ENCODE measurements around the gene PPP2R2B.
A peak's percentile ranks its signal among the peaks of the same experiment; 100 is the strongest.

PPP2R2B gene

DNA sequence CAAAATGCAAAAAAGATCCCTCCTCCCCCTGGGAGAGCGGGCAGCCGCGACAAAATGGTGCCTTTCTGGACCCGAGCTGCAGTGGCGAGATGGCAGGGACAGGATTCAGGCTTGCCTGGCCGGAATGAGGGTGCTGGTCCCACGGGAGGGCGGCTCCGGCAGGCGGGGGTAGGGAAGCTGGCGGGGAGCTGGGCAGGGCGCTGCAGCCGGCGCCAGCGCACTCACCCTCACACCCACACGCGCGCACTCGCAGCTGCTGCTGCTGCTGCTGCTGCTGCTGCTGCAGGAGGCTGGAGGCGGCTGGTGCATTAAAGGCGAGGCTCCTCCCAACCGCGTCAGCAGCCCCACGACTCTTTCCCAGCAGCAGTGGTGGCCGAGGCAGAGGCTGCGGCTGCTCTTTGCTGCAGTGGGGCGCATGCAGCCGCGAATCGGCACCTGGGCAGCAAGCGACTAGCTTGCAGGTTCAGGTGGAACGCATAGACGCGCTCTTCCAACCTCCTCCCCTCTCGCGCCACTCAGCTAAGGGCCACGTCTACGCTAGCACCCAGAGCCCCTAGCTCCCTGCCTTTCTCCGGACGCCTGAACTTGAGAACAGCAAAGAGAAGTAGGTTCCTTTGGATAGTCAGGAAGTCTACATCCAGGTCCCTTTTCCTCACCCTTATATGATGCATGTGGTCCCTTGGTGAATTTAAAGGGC is at the start of gene PPP2R2B:
TSS of gene PPP2R2B (minus strand) at position 282 of the 697 bp plus-strand sequence.
- peak; percentile 34 to 38 for DNase-seq

DNA sequence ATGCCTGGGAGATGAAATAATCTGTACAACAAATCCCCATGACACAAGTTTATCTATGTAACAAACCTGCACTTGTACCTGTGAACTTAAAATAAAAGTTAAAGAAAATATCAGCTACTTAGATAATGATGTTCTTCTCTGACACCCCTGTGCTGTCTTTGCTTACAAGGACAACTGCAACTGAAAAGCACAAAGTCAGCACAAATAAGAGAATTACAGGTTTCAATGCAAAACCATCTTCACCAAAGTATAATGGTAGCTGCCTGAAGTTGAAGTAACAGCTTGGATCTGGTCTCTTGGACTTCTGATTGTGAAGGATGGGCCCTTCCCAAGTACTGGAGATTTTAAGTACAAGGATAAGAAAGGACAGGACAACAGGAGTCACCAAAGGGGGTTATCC is 45.6 kb upstream of the PPP2R2B start:
- no peak for DNase-seq

DNA sequence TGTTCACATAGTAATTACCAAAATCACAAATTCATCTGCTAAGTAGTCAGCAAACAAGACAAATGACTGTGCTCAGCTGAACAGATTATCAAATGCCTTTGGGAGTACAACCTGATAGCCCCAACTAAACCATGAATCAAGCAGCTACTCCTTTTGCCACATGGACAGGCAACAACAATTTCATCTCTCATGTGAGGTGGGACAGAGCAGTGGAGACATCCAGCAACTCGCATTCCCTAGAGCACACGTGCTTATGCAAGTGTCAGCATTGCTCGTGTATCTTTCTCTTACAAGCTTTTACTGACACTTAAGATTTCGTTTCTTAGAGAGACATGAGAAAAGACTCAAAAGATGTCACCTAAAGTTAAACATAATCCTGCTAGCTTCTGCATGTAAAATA is 42.7 kb upstream of the PPP2R2B start:
- DNase-seq: no peak

DNA sequence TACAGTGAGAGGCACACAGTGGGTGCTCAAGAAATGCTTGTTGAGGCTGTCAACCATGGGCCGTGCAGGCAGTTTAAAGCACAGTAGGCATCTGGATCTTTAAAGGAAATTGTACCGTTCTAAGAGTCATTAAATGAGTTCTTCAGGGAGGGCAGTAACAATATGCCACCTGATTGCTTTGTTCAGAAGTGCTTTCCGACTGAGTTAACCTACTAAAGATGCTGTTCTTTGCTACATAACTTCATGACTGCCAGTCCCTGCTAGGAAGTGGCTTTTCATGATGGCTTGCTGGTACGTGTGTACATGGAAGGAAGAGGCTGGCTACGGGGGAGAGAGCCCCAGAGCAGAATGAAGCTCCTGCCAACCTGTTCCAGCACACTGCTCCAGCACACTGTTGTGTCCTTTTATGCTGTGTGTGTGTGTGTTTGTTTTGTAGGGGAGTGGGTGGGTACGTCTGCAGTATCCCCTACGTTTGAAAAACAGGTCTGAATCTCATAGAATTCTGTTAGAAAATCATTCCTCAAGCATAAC is 41.9 kb upstream of the PPP2R2B start:
- no peak for DNase-seq

DNA sequence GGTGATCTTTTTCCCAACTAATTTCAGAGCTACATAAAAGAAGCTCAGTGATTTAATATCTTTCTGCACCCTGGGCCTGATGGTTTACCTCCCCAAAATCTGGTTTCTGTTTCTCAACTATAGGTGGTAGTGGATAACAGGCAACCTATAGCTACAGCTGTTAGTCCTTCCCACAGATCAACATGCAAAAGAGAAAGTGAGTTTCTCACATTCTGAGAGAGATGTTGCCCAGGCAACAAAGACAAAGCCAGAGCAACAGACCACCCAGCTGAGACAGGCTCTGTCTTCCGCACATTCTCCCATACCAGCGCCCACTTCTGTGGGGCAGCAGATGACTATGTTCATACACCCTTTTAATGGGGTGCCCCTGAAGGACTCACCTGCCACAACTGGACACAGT is 40.7 kb upstream of the PPP2R2B start:
- no peak for DNase-seq

DNA sequence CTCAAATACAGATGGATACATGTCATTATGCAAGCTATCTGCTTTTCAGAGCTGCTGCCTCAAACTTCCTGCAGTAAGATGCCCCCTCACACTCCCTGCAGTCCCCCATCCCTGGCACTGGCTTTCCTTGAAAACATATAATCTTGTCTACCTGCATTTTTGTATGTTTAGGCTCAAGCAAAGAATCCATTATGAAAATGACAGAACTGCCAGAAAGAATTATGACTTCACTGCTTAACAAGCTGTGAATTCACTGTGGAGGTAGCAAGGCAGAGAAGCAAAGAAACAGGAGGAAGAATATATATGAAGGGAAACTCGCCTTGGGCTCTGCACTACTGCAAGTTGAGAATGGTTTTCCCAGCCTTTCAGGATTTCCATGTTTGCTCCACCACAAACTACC is 39.4 kb upstream of the PPP2R2B start:
- DNase-seq: no peak

DNA sequence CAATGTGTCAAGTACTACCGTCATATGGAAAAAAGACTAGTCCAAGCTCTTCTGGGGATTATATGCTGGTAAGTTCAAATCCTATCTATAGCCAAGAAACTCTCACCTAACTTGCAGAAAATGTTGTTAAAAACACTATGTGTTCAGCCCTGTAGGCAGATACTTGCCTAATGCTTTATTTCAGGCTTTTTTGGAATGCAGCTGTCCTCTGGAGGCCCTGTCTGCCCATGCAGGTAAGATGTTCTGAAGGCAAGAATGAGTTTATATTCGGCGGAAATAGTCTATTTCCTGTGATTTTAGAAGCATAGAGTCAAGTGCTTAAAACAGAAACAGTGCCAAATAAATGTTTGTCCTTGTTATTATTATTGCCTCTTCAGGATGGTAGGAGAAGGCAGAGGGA is 34.3 kb upstream of the PPP2R2B start:
- DNase-seq: no peak

DNA sequence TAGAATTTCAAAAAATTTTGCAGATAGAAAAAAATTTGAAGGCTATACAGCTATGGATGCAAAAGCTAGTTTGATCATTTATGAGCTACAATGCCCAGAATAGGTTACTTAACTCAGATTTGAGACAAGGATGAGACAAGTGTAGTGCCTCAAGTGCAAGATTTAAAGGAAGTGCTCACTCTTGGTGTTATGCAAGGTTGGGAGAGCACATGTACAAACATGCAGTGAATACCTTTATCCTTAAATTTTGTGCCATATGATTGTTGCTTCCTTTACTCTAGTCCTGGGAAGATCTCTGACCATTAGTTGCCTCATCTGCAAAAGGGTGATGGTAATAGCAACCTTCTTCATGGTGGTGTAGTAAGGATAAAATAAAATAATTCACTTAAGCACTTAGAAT is 31.7 kb upstream of the PPP2R2B start:
- no peak for DNase-seq

DNA sequence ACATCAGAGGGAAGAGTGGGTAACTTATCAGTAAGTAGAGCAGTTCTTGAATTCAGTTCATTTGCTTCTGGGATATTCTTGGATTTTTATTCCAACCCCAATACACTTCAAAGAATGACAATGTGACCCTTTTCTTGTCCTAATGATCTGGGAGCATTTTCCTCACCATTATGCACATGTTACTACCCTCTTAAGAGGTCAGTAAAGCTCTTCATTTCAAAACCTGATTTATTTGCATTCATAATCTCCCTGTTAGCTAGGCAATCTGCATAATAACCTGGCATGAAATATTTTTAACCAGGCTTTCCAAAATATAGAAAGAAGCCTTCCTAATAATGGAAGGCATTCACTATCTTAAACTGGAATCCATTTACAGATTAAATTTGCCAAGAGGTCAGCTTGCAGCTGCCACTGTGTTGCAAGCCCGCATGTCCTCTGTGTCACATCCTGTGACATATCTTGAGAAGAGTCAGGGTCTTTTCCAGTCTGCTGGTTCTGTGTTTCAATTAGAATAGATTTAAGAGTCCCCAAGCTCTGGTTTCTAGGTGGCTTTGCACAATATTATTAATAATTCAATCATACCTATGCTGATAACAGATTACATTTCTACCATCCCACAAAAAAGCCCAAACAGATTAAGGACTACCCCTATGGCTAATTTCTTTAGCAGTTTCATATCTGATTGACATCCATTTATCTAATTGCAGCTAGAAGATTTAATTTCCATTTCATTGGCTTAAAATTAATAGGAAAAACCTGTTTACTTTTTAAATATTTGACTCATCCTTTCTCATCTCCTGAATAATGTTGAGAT is 30.9 kb upstream of the PPP2R2B start:
- DNase-seq: no peak

DNA sequence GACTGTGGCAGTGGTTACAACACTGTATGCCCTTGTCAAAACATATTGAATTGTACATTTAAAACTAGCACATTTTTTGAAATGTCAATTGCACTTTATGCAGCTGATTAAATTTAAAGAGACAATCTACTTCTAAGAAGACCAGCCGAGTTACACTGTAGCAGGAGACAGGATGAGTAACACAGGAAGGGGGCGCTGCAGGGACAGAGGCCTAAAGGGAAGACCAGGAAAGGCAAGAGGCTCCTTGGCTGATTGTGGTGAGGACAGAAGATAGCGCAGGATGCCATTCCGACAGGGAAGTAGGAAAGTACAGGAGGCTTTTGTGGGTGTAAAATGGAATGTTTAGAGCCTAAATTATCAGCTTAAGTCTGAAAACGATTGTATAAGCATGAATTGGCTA is 28.2 kb upstream of the PPP2R2B start:
- no peak for DNase-seq

DNA sequence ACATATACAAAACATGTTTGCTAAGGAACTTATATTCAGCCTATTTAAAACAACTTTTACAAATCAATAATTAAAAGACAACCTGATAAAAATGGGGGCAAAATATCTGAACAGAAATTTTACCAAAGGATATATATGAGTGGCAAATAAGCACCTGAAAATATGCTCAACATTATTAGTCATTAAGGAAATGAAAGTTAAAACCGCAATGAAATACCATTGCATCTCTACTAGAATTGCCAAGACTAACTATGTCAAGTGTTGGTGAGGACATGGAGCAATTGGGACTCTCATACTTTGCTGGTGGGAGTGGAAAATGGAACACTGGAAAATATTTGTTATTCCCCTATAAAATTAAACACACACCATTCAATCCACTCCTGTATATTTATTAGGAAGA is 26.3 kb upstream of the PPP2R2B start:
- no peak for DNase-seq

DNA sequence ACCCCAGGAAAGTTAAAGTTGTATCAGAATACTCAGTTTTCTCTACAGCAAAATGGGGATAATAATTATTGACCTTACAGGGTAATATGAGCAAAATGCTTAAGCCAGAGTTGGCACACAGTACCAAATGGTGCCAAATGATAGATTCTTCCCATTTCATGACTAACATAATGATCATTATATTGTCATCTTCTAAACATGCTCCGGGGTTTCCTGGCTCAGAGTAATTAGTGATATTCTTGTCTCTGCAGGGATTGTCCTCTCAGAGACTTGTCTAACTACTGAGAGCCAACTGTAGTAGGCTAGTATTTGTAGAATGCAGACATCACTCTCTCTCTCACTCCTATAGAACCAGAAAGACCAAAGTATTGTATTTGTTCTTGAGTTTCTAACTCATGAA is 25.2 kb upstream of the PPP2R2B start:
- DNase-seq: no peak

DNA sequence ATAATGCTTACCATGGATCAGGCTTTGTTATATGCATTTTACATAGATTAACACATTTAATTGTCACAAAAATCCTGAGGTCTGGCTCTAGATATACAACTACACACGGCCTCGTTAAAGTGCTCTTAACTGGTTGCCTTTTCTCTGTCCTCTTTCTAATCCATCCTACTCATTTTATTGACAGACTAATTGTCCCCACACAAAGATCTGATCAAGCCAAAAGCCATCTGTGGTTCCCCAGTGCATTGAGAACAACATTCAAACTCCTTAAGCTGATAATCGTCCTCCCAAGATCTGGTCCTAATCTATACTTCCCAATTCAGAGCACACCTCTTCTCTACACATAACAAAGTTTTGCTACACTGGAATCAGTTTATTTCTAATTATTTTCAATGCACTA is 23.9 kb upstream of the PPP2R2B start:
- no peak for DNase-seq

DNA sequence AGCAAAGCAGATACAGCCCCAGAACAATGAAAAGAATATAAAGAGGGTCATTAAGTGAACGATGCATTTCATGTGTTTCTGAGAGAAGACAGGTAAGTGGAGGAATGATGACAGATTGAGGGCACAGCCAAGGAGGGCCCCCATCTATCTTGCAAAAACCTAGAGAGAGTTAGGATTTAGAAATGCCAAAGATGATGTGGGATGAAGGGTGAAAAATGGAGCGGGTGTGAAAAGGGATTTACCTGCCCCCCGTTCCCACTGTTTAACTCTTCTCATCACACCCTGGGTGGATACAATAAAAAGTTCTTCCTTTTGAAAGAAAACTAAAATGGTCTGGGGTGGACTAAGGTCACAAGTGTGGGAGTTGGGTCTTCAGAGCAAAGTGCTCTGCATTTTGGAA is 18.5 kb upstream of the PPP2R2B start:
- DNase-seq: no peak

DNA sequence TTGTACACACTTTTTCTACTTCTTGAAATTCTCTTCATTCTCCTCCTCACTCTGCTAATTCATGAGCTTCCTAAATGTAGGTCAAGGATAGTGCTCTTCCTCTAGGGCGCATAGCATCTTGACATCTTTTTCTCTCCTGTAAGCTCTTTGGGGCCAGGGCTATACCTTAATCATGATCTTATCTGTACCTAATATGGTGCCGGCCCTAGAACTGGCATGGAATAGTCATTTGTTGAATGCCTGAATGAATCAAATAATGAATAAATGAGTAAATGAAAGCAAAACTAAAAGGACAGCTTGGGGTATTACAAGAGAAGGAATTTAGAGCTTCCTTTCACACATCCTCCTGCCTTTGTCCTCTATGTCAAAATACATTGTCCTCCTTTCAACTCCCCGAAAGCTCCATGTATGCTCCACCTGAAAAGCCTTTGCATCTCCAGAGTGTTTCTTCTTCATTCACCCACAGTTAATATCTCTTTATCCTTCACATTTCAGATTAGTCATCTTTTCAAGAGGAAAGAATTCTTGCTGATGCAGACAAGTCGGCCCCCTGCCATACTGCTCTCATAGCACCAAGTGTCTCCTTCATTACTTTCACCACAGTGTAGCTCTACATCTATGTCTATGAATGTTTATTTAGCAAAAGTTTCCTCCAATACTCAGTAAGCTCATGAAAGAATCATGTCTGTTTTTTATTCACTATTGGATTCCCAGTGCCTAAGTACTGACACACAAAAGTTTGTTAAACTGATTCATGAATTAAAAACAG is 16.4 kb upstream of the PPP2R2B start:
- DNase-seq: no peak

DNA sequence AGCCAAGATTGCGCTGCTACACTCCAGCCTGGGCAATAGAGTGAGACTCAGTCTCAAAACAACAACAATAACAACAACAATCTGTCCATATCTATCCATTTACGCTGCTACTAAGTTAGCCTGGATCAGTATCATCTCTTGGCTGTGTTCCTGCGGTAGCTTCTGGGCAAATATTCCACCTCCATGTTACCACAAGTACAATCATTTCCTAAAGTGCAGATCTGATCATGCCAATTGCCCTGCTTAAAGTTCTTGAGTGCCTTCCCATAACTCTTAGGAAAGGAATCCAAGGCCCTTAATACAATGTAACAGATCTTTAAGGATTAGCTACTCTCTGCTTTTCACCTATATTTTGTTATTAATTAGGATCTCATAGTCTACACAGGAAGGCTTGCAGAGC is 15.4 kb upstream of the PPP2R2B start:
- DNase-seq: no peak

DNA sequence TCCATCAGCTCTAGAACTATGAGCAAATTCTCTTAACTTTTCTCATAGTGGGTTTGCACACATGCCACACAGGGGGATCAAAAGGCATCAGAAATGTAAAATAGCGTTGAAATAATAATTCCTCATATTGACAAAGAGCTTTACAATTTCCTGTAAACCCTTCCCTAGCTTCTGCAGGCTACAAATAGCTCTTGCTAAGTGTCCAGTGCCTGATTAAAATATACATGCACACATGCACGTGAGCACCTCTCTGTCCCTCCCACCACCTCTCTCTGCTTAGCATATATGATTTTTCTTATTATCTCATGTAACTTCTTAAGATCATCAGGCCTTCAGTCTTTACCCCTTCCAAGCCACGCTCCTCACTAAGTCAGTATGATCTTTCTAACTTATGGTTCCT is 13.7 kb upstream of the PPP2R2B start:
- no peak for DNase-seq

DNA sequence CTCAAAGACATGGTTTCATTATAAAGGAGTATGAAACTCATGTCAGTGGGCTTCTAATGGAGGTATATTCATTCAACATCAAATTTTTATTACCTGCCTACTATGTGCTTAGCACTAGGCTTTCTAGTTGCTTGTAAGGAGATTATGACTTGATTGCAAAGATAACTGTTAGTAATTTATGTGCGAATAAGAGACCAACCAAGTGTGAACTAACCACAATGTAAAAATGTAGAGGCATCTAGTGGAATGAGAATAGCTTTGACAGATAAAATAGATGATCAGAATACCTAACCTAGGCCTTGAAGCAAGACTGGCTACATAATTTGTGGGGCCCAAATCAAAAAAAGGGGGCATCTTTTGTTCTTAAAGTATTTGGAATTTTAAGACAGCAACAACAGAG is 13.0 kb upstream of the PPP2R2B start:
- DNase-seq: no peak

DNA sequence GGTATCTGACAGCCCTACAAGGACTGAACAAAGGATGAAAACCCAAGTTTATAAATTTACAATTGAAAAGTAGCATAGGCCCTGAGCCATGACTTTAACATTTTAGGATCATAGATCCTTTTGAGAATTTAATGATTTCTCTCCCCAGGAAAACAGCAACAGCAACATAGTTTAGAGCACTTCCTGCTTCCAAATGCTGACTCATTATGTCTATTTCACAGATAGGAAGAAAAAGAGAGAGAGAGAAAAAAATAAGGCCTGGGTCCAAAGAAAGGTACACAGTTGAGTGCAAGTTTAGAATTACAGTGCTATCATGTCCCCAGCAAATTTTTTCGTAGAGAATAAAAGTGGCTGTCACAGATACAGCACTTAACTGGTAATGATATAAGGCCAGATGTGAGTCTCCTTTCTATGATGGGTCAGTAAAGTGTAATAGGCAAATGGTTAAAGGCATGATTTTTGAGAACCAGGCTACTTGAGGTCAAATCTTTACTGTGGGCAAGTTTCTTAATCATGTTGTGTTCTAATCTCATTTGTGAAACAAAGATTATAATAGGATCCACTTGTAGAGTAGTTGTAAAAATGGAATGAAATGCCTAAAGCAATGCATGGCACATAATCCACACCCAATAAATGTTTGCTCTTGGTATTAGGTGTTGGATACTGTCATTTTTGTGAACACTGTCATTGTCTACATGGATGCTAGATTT is 12.3 kb upstream of the PPP2R2B start:
- no peak for DNase-seq

DNA sequence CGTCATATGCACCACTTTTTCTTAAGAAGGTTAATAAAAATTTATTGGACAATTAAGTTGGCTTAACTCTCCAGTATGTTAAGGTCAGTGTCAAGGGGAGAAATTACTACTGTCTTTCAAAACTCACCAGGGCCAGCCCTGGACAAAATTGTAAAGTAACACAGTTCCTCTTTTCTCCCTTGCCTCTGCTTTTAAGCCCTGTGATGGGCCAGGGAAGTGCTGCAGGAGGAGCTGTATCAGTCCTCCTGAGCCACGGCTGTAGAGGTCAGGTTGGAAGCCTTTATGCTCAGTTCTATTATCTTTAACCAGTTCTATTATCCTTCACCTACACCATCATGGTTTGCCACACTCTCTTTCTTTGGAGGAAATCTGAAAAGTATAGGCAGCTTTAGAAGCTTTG is 11.5 kb upstream of the PPP2R2B start:
- no peak for DNase-seq

DNA sequence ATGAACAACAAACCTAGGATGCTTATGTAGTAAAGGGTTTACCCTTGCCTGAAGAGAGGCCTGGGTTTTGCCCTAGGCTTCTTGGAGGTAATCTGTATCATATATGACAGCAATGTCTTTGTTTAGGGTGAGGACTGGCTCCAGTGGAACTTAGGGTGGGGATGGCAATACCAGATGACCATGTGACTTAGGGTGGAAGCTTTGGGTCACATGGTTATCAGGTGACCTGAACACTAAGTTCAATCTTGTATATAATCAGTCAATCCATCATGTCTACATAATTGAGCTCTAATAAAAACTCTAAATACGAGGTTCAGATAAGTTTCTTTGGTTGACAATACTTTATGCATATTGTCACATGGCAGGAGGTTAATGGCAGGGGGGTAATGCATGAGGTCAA is 10.6 kb upstream of the PPP2R2B start:
- no peak for DNase-seq

DNA sequence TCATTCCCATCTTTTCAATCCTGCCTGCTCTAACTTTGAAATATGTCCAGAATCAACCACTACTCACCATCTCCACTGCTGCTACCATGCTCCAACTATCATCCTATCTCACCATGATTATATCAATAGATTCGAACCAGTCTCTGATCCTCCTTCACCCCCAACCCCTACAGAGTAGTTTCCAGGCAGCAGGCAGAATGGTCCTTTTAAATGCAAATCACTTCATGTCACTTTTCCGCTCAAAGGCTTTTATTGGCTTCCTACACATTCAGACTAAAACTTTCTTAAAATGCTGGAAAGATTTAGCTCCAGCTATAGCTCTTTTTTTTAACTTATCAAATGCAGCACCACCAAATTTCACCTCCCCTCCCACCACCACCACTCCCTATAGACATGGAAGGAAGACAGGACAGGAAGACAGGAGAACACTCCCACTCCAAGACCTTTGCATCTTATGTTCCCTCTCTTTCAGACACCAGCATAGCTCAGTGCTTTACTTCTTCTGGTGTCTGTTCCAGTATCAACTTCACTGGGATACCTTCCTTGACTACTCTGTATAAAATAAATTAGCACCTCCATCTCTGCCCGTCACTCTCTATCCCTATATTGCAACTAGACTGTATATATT is 9.9 kb upstream of the PPP2R2B start:
- DNase-seq: no peak

Measured in activated CD4-positive, alpha-beta T cell treated with anti-CD3 and anti-CD28 coated beads, Interleukin-2, amount 50 U/mL, for 4 hours (primary cell).